Kasumi-1 (cell line): ENCODE data around the gene MARK1.
A peak's percentile ranks its signal among the peaks of the same experiment; 100 is the strongest.
"Not testable (repeated sequence)": the region's sequence is repeated elsewhere in the genome, so short reads cannot be mapped to it uniquely, and the experiment has no call there.

ENCODE experiments used
- DNase-seq, 2 experiments: peaks; one replicate each; lab custom pipeline; 2025; lab: John Stamatoyannopoulos, UW

The MARK1 gene

DNA sequence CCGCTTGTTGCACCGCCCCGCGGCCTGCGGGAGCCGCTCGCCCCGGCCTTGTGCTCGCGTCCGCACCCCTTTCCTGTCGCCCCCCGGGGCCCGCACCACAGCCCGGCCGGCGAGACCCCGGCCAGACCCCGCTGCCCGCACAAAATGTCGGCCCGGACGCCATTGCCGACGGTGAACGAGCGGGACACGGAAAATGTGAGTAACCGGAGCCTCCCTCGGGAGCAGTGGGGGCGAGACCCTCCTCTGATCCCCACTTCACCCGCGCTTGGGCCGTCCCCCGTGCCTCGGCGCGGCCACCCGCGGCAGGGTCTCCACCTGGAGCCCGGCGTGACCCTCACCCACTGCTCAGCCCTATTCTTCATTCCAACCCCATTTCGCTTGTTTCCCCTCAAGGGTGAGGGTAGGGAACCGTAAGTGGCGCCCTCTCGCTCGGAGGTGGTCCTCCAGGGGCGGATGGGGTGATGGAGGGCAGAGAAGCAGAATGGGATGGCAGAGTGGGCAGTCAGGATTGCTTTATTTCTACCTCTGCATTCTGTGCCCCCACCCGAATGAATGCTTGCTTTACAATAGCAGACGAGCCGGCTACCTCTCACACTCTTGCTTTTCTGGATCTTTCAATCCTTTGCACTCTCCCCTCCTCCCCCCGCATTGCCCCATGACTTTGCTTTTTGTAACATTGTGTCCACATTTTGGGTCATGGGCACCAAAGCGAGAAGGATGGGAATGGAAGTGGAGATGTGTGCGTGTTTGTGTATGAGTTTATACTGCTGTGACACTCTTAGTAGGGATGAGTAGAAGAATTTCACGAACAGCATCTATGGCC lies 954 bp downstream of the MARK1 start:
- DNase-seq, result no peak

DNA sequence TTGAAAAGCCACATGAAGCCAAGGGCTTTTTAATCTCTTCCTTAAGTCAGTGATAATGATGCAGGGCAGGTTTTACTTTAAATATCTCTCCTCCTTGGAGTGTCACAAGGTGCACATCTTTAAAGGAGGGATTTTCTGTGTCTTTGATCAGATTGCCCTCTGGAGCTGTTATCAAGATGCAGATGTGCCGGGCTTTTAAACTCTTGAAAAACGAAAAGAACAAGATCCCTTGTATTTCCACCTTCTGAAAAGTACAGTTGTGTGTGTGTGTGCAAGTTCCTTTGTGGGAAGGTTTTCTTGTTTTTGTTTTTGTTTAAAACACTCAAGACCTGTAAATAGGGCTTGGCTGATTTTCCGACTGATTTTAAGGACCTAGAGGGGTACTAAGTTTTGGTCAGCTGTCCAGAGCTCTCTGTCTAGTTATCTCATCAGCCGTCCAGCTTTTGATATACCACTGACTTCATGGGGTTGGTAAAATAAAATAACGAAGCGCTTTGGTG lies 1.6 kb downstream of the MARK1 start:
- no peak for DNase-seq

DNA sequence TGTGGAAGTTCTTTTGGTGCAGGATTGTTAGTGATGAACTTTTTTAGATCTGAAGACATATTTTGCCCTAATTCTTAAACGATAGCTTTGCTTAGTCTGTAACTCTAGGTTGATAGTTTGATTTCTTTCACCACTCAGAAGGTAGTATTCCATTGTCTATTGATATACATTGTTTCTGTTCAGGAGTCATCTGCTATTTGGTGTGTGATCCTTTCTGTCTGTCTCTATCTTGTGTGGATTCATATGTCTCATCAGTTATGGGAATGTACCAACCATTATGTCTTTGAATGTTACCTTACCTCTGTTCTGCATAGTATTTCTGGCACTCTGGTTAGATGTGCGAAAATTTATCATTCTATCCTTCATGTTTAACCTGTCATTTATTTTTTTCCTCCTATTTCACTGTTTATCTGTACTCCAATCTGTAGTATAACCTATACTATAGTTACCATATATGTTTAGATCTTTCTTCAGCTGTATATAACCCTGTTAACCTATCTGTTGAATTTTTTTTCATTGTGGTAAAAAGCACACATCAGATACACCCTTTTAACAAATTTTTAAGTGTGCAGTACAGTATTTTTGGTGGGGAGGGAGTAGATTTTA lies 5.7 kb downstream of the MARK1 start:
- DNase-seq, result no peak

DNA sequence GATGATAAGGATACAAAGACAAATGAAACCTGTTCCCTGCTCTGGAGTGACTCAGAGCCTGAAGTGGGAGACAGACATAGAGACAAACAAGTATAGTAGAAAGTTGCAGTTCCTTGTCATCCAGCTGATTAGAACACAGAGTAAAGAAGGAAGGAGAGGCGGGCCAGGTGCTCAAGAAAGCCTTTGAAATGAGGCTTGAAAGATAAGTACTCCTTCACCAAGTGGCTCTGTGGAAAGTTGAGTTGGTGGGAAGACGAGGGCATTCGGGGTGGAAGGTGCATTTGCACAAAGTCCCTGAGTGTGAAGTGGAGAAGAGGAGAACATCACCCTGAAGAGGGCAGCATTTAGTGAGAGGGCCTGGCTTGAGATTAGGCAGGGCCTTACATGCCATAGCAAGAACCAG lies 17.0 kb downstream of the MARK1 start:
- DNase-seq, result peak in 1 of 2 experiments; percentile 32

DNA sequence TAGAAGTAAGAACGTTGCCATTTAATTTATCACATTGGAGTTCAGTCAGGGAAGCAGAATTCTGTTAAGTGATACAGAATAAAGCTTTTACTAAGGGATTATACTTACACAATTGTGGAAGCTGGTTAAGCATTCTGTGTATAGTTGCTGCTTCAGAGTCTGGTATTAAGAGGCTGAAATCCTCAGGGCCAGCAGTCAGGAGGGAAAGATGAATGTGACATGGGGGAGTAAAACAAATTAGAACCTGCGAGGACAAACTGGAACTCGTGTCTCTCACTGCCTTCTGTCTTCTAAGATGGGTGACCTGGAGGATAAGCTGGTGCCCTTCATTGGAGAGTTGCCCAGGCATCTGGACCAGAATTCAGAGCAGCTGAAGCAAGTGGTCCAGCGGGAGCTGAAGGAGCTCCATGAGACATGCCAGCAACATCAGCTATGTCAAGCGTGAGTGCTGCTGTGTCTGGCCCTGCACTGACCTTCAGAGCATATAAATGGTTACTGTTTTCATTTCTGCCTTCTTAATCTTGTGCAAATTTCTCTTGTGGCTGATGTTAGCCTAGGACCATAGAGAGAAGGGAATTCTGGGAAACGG lies 23.0 kb downstream of the MARK1 start:
- no peak for DNase-seq

DNA sequence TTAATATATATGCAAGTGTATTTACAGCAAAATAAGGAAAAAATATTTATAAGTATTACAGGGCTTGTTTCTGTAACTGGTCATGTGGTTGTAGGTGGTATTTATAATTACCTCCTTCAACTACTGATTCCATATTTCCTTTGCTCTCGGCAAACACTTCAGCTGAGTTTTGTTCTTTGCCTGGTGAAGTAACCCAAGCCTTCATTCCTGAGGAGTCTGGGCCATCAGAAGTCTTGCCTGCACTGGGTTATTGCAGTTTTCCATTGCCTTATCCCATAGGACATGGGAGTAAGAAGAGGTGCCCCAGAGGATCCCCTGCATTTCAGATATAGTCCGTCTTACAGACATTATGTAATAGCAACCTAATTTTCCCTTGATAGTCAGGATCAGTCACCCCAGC lies 23.8 kb downstream of the MARK1 start:
- no peak for DNase-seq

DNA sequence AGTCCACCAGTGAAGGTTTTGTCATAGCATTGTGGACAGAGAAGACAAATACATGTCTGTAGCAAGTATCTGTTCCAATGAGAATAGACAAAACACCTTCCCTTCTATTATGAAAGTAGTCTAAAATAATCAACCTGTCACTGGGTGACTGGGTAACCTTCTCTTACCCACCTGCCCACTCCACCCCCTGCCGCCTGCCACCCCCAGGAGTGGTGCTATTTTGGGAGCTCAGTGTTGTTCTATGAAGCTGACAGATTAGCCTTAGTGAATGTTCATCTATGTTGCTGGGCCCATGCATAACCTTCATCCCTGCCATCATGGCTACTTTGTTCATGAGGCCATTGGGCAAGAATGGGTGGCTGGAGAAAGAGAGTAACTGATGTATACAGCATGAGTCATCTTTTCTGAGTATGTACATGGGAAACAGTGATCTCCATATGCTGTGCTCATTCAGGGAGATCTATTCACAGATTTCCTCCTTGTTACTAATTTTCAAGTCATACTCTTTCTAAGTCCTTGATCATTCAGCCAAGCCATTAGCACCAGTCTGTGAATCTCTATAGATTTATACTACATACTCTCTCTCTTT lies 24.8 kb downstream of the MARK1 start:
- DNase-seq, result no peak

DNA sequence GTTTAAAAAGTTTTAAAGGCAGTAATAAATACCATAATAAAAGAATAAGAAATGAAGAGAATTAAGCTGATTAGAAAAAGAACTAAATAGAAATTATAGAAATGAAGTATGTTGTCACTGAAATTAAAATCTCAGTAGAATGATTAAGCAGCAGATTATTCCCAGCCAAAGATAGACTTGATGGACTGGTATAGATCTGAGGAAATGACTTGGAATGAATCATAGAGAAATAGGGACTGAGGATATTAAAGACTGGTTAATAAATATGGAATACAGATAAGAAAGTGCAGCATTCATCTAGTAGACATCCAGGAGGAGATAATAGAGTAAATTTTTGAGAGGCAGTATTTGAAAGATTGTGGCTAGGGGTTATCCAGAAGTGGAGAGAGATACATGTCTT lies 28.7 kb downstream of the MARK1 start:
- DNase-seq, result no peak

DNA sequence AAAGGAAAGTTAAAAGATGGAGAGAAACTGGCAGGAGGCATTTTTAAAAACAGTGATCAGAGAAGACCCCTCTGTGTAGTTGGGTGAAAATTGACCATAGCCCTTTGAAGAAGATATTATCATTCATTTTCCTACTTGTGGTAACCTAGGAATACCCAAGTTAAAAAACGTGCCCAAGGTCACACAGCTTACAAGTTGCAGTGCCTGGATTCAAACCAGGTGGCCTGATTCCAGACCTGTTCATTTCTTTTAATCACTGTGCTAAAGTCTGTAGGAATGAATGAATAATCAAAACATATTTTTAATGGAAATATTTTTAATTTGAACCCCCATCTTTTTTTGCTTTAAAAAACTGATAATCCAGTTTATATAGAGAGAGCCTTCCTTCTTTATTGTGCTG lies 35.6 kb downstream of the MARK1 start:
- DNase-seq, result no peak

DNA sequence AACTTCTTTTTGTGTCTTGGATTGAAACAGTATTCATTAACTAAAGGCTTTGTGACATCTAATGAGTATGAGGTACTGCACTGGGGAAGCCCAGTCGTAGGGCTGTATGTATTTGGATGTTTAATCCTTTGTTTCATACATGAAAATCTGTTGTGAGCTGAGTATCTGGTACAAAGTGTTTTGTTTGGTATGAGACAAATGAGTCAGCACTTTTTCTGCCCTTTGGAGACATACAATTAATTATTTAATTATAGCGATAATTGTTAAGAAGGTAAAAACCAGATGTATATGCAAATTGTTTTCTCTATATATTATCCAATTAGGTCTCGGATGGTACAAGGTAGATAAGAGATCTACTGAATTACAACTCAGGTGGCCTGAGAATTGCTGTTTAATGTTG lies 36.3 kb downstream of the MARK1 start:
- DNase-seq, result no peak

DNA sequence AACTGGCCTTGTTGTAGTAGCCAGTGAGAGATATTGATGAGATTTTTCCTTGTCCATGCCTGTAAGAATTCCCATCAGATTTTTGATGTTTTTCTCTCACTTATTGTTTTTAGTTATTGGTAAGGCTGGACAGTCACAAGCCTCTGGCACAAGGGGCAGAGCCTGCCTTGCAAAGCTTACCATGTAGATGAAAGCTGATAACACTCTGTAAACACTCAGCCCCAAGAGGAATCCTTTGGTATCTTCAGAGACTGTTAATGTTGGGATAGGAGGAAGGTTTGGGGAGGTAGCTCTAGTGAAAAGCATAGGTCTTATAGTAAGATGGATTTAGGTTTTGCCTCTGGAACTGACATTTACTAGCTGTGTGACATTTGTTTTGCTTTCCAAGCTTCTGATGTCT lies 37.7 kb downstream of the MARK1 start:
- DNase-seq, result no peak

DNA sequence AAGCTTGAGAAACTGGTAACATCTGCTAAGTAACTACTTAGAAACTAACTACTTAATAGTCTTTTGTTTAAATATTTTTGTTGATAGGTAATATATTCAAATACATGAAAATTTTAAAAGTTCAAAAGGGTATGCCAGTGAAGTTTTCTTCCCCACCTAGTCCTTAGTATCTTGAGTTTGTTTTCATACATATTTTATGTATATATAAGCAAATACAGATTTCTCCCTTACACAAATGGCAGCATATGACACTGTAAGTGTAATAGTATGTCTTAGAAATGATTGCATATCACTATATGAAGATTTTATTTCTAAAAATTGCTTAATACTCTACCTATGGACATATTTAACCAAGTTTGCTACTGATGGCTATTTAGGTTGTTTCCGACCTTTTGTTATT lies 38.9 kb downstream of the MARK1 start:
- DNase-seq, result no peak

DNA sequence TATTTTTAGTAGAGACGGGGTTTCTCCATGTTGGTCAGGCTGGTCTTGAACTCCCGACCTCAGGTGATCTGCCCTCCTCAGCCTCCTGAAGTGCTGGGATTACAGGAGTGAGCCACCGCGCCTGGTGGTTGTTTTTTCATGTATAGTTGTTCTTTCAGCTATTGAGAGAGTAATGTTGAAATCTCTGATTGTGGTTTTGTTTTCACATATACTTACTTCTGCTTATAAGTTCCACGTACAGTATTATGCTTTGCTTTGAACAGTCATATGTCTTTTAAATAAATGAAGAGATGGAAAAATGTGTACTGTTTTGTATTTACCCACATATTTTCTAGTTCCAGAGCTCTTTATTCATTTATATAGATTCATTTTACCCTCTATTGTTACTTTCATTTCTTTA lies 44.5 kb downstream of the MARK1 start:
- no peak for DNase-seq

DNA sequence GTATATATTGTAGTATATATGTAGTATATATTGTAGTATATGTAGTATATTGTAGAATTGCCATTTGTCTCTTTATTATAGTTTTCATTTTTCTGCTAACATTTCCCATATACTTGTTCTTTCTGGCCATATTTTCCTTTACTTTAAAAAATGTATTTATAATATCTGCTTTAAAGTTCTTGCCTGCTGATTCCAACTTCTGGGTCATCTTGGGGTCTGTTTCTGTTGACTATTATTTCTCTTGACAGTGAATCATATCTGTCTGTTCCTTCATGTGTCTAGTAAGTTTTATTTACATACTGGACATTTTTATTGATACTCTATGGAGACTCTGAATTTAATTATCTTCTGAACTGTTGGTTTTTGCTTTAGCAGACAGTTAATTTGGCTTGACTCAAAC lies 45.9 kb downstream of the MARK1 start:
- DNase-seq, result no peak

DNA sequence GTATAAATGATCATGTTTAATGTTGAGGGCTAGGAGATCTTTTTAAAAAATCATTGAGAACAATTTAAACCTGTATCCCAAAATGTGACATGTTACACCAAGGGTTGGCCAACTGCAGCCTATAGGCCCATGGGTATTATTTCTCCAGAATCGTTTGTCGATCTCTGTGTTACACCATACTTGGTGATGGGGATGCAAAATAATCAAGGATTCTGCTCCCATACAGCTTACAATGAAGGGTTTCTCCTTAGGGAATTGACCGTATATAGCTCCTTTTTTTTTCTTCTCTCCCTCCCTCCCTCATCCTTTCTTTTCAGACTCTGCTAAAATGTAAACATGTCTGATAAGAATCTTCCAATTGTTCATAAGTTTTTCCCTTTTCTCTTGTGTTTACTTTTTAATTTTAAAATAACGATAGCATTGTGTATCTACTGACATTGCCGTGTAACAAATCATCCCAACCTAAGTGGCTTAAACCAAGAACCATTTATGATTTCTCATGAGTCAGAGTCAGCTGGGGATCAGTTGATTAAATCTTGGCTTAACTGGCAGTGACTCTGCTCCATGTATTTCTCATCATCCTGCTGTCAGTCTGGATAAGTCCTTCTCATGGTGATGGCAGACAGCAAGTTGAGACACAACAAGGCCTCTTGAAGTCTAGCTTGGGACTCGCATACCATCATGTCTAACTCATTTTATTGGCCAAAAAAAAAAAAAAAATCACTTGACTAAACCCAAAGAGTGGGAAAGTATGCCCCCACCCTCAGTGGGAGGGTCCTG lies 48.0 kb downstream of the MARK1 start:
- no peak for DNase-seq

DNA sequence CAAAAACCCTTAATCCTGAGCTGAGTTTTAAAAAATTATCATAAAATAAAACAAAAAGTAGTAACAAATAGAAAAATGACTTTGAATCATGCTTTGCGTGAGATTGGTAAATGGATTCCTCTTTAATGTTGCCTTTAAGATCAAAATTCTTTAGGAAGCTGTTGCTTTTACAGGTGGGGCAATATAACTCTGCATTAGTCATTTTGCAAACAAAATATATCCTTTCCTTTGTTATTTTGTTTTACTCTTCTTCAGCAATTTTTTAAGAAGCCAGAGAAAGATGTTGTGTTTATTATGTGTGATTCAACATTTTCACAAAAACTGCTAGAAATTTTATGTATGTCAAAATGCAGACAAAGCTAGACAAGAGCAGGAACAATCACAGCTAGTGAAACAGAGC lies 50.0 kb downstream of the MARK1 start:
- DNase-seq, result no peak

DNA sequence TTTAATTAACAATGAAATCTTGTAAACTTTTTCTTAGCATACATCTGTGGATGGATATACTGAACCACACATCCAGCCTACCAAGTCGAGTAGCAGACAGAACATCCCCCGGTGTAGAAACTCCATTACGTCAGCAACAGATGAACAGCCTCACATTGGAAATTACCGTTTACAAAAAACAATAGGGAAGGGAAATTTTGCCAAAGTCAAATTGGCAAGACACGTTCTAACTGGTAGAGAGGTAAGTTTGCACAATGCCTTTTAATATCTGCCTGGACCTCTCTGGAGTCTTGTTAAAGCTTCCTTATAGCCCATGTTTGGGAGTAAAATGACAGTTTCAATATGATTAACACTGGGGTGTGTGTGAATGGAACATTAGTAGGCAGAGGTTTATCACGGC lies 51.4 kb downstream of the MARK1 start:
- DNase-seq, result no peak

DNA sequence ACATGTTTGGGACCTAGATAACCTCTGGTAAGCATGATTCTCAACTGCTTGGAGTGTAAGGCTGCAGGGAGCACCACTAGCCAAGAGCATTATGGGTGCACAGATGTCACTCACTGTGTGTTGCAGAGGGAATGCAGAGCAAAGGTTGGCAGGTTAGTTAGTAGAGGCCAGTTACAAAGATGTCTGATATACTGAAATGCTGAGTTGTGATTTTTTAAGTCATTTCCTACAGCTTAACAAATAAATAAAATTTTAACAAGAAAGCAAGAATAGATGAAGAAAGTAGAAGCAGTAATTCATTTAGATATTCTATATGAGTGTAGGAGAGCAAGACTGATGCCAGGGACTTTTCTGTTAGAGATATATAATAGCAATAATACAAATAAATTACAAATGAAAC lies 64.8 kb downstream of the MARK1 start:
- DNase-seq, result no peak

DNA sequence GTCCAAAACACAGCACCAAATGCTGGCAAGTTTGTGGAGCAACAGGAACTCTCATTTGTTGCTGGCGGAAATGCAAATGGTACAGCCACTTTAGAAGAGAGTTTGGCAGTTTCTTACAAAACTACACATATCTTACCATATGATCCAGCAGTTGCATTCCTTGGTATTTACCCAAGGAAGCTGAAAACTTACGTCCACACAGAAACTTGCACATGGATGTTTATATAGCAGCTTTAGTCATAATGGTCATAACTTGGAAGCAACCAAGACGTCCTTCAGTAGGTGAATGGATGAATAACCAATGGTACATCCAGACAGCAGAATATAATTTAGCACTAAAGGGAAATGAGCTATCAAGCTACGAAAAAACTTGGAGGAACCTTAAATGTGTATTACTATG lies 66.4 kb downstream of the MARK1 start:
- DNase-seq, result no peak

DNA sequence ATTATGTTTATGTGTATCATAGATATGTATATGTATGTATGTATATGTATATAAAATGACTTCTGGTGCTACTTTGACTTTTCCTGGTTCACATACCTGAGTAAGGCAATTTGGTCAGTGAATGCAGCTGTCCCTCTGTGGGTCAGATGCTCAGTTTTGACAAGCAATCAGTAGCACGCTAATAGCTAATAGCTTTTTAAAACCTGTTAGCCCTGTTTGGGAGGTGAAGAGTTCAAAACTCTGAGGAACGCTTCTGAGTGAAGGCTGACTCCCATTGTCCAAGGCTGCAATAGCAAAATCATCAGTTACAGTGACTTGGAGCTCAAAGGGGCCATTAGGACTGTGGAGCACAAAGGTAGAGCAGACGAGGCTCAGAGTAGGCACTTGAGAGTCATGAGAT lies 67.2 kb downstream of the MARK1 start:
- DNase-seq, result no peak

DNA sequence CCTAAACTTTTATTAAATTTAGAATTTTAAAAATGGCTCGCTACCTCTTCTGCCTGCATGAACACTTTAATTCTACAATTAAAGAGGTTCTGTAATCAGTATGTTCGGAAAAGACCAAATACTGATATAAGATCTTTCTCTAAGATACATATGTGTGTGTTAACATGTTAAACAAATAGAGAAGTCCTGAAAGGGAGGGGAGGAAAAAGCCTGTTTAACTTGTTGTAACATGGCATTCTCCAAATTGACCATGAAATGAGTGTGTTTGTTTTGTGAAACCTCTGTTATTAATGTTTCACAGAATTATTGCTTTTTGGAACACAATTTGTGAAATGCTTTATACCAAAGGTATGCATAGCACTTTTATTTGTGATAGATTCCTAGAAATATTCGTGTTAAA lies 77.0 kb downstream of the MARK1 start:
- DNase-seq, result no peak

DNA sequence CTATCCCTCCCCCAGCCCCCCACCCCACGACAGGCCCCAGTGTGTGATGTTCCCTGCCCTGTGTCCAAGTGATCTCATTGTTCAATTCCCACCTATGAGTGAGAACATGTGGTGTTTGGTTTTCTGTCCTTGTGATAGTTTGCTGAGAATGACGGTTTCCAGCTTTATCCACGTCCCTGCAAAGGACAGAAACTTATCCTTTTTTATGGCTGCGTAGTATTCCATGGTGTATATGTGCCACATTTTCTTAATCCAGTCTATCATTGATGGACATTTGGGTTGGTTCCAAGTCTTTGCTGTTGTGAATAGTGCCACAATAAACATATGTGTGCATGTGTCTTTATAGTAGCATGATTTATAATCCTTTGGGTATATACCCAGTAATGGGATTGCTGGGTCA lies 77.7 kb downstream of the MARK1 start:
- DNase-seq, result not testable (repeated sequence)
